Inferior parietal cortex (tissue), 1 donor: ENCODE data around the gene LEFTY1.
"Not testable (repeated sequence)": the region's sequence is repeated elsewhere in the genome, so short reads cannot be mapped to it uniquely, and the experiment has no call there.

Experiments used
- DNase-seq: peaks from one replicate; pipeline ENCODE4 v3.0.0-alpha.2; 2016; ENCODE audit errors: extremely low spot score

LEFTY1 gene

GRCh38 chr1:225887554-225888288 lies 1.2 kb downstream of the LEFTY1 start:
- DNase-seq: not testable (repeated sequence)

- no peak for DNase-seq
Measured at GRCh38 chr1:225887030-225887314, 2.0 kb downstream of the LEFTY1 start.

GRCh38 chr1:225886159-225887029 lies 2.6 kb downstream of the LEFTY1 start:
- no peak for DNase-seq

- no peak for DNase-seq
Measured at GRCh38 chr1:225885336-225885735, 3.6 kb downstream of the LEFTY1 start.

- no peak for DNase-seq
Measured at GRCh38 chr1:225883616-225884265, 5.2 kb downstream of the LEFTY1 start.

- DNase-seq: peak; percentile 49
Measured at GRCh38 chr1:225882694-225883615, 6.0 kb downstream of the LEFTY1 start.

GRCh38 chr1:225881959-225882693 lies 6.8 kb downstream of the LEFTY1 start, which contains the start of gene TMEM63A:
Gene TMEM63A, minus strand, starts transcription at chr1:225882380. Its CDS starts 4,800 bp downstream, at chr1:225877580.
- DNase-seq: peak; percentile 90

- DNase-seq: no peak
Measured at GRCh38 chr1:225881081-225881958, 7.6 kb downstream of the LEFTY1 start.

- DNase-seq: peak; percentile 25
Measured at GRCh38 chr1:225880636-225881035, 8.3 kb downstream of the LEFTY1 start.

GRCh38 chr1:225880222-225880588 lies 8.7 kb downstream of the LEFTY1 start:
- DNase-seq: peak; percentile 59

- DNase-seq: peak; percentile 53
Measured at GRCh38 chr1:225879521-225880221, 9.3 kb downstream of the LEFTY1 start.

GRCh38 chr1:225878282-225878681 lies 10.7 kb downstream of the LEFTY1 start:
- no peak for DNase-seq

GRCh38 chr1:225877580-225877979 lies 11.4 kb downstream of the LEFTY1 start:
- peak; percentile 90 for DNase-seq

- peak; percentile 24 for DNase-seq
Measured at GRCh38 chr1:225876900-225877510, 11.9 kb downstream of the LEFTY1 start.

- DNase-seq: no peak
Measured at GRCh38 chr1:225875044-225875815, 13.7 kb downstream of the LEFTY1 start.

- DNase-seq: no peak
Measured at GRCh38 chr1:225874431-225874830, 14.5 kb downstream of the LEFTY1 start.

GRCh38 chr1:225873281-225873850 lies 15.6 kb downstream of the LEFTY1 start:
- DNase-seq: no peak

- no peak for DNase-seq
Measured at GRCh38 chr1:225872075-225872430, 16.9 kb downstream of the LEFTY1 start.
